Fibroblast of lung (primary cell): ENCODE data around the gene ADRA2A. TPM values are rescaled to one million over a fixed set of nuclear protein-coding genes. Genes with fewer than 3 reads are reported as not detected.

Source experiments
- DNase-seq, 2 donors: peaks; one replicate each; pipeline versions ENCODE4 v3.0.0 to v3.0.0-alpha.2; 2010; ENCODE audit warnings: low read depth in 2 of 2
- H2AFZ ChIP-seq: 2 replicates; pipeline ENCODE4 v1.5.1; 2012; ENCODE audit warnings: low read length, control low read depth, inconsistent platforms
- H3K27ac ChIP-seq: 2 replicates; pipeline ENCODE4 v1.5.1; 2011; ENCODE audit warnings: low read length, control low read depth; ENCODE audit not compliant: insufficient read depth
- H3K27me3 ChIP-seq: 2 replicates; pipeline ENCODE4 v1.5.1; 2011; ENCODE audit warnings: mild to moderate bottlenecking, low read length; ENCODE audit not compliant: control insufficient read depth, insufficient read depth
- H3K36me3 ChIP-seq: 2 replicates; pipeline ENCODE4 v1.5.1; 2011; ENCODE audit warnings: low read length; ENCODE audit not compliant: control insufficient read depth, insufficient read depth
- H3K4me1 ChIP-seq: 2 replicates; pipeline ENCODE4 v1.5.1; 2011; ENCODE audit warnings: low read length; ENCODE audit not compliant: control insufficient read depth, insufficient read depth; ENCODE audit errors: extremely low read depth
- H3K4me2 ChIP-seq: 2 replicates; pipeline ENCODE4 v1.5.1; 2011; ENCODE audit warnings: low read length, control low read depth; ENCODE audit not compliant: insufficient read depth; ENCODE audit errors: extremely low read depth
- H3K4me3 ChIP-seq, 4 experiments: fragments of 200-600 bp in 1 of 4; sonication (generic) in 1 of 4; replicated peaks in 1 of 4; 2 replicates each; pipeline ENCODE4 v1.5.1; 2011 to 2016; ENCODE audit warnings: low read length in 4 of 4, low read depth in 3 of 4, mild to moderate bottlenecking in 3 of 4, control low read depth in 2 of 4, inconsistent platforms in 1 of 4, mixed read lengths in 1 of 4; ENCODE audit not compliant: insufficient read depth in 1 of 4; ENCODE audit errors: control extremely low read depth in 1 of 4
- H3K79me2 ChIP-seq: 2 replicates; pipeline ENCODE4 v1.5.1; 2012; ENCODE audit warnings: mild to moderate bottlenecking, low read length, inconsistent platforms; ENCODE audit not compliant: control insufficient read depth, insufficient read depth
- H3K9ac ChIP-seq: 2 replicates; pipeline ENCODE4 v1.5.1; 2011; ENCODE audit warnings: mild to moderate bottlenecking, low read length, control low read depth; ENCODE audit not compliant: insufficient read depth
- H3K9me3 ChIP-seq: 2 replicates; pipeline ENCODE4 v1.5.1; 2012; ENCODE audit warnings: low read depth, low read length; ENCODE audit not compliant: control insufficient read depth, insufficient read depth
- H4K20me1 ChIP-seq: 2 replicates; pipeline ENCODE4 v1.5.1; 2011; ENCODE audit warnings: low read length; ENCODE audit not compliant: control insufficient read depth, insufficient read depth; ENCODE audit errors: extremely low read depth
- EZH2 ChIP-seq: IDR thresholded peaks from 2 replicates; pipeline ENCODE4 v1.5.1; 2012; ENCODE audit warnings: low read length, control low read depth, mild to moderate bottlenecking; ENCODE audit errors: missing control alignments
- polyA plus RNA-seq, 2 donors: library from polyadenylated mRNA; depleted of rRNA in 1 of 2; stranded (reverse) in 1 of 2; unstranded in 1 of 2; fragments of >200 nt; gene quantifications; 2 replicates each; pipeline ENCODE4 v1.2.1, GENCODE V29; 2011 to 2012; ENCODE audit warnings: missing spikeins in 1 of 2
- total RNA-seq: library from RNA; depleted of rRNA; stranded (reverse); fragments of >200 nt; gene quantifications from 2 replicates; pipeline ENCODE4 v1.2.1, GENCODE V29; 2014
- TF ChIP-seq, protein P1 (sequence below), 2 donors: IDR thresholded peaks in 1 of 2; conservative IDR thresholded peaks in 1 of 2; 1 replicate in 1 of 2; 2 replicates in 1 of 2; pipeline ENCODE4 v1.5.1; 2011 to 2012; ENCODE audit warnings: low read length in 2 of 2, control low read depth in 1 of 2, inconsistent platforms in 1 of 2, low read depth in 1 of 2, mild to moderate bottlenecking in 1 of 2

Gene ADRA2A
- total and polyA plus RNA-seq, 2 donors (not counting 1 experiment from before 2014, with no cell fraction given): under 0.01 to 0.02 TPM

DNA sequence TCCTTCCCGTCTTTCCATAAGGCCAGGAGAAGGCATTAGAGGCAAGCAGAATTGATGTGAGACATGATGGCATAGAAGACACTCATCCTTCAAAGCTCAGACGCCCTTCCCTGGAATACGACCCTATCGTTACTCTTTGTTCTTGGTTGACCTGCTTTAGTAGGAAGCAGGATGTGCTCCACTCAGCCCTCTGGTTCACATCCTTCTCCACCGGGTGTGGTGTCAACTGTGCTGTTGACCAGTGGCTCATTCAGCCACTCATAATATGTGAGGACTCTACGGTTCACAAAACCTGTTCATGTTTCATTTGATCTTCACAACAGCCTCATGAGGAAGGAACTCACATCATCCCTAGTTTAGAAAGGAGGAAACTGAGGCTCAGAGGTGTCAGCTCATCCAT, 47.1 kb downstream of the ADRA2A start:
- TF ChIP-seq, protein P1, sequence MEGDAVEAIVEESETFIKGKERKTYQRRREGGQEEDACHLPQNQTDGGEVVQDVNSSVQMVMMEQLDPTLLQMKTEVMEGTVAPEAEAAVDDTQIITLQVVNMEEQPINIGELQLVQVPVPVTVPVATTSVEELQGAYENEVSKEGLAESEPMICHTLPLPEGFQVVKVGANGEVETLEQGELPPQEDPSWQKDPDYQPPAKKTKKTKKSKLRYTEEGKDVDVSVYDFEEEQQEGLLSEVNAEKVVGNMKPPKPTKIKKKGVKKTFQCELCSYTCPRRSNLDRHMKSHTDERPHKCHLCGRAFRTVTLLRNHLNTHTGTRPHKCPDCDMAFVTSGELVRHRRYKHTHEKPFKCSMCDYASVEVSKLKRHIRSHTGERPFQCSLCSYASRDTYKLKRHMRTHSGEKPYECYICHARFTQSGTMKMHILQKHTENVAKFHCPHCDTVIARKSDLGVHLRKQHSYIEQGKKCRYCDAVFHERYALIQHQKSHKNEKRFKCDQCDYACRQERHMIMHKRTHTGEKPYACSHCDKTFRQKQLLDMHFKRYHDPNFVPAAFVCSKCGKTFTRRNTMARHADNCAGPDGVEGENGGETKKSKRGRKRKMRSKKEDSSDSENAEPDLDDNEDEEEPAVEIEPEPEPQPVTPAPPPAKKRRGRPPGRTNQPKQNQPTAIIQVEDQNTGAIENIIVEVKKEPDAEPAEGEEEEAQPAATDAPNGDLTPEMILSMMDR (conservative IDR thresholded peaks at IDR 0.05 in 1 of 2, IDR thresholded peaks at IDR 0.05 in 1 of 2; ENCODE audit: low read depth in 1 of 2, low read length in 2 of 2): no peak
- TF ChIP-seq EZH2: no peak
- H3K36me3 ChIP-seq: no peaks in the 10 kb centered on the region
- no peak overlapping the region for H3K4me3 ChIP-seq
- H3K79me2 ChIP-seq: no peaks in the 10 kb centered on the region
- H3K9ac ChIP-seq: no peak overlapping the region
- no peak for DNase-seq
- no peak overlapping the region for H3K27ac ChIP-seq
- no peak overlapping the region for H2AFZ ChIP-seq
- H4K20me1 ChIP-seq: no peaks in the 10 kb centered on the region
- no peaks in the 10 kb centered on the region for H3K9me3 ChIP-seq
- no peak overlapping the region for H3K4me2 ChIP-seq
- no peaks in the 10 kb centered on the region for H3K27me3 ChIP-seq
- no peaks in the 10 kb centered on the region for H3K4me1 ChIP-seq

DNA sequence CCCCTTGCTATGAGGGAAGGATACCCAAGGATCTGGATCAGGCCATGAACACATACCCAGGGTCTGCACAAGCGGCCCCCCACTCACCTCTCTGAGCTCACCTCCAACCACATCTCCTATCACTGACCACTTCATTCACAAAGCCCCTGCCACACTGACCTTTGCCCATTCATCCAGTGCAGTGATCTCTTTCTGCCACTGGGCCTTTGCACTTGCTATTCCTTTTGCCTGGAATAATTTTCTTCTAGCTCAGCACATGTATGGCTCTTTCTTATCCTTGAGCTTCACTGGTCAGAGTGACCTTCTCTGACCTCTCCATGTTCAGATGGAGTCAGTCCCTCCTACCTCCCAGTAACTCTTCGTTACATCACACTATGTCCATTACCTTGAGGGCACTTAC, 48.3 kb downstream of the ADRA2A start:
- H3K9me3 ChIP-seq: no peaks in the 10 kb centered on the region
- H3K27ac ChIP-seq: no peak overlapping the region
- H3K9ac ChIP-seq: no peak overlapping the region
- no peaks in the 10 kb centered on the region for H4K20me1 ChIP-seq
- no peak overlapping the region for H3K4me3 ChIP-seq
- no peaks in the 10 kb centered on the region for H3K4me1 ChIP-seq
- no peaks in the 10 kb centered on the region for H3K79me2 ChIP-seq
- H2AFZ ChIP-seq: no peak overlapping the region
- no peaks in the 10 kb centered on the region for H3K36me3 ChIP-seq
- no peaks in the 10 kb centered on the region for H3K27me3 ChIP-seq
- no peak for DNase-seq
- TF ChIP-seq EZH2: no peak
- TF ChIP-seq, protein P1 (conservative IDR thresholded peaks at IDR 0.05 in 1 of 2, IDR thresholded peaks at IDR 0.05 in 1 of 2; ENCODE audit: low read depth in 1 of 2, low read length in 2 of 2): no peak
- no peak overlapping the region for H3K4me2 ChIP-seq

DNA sequence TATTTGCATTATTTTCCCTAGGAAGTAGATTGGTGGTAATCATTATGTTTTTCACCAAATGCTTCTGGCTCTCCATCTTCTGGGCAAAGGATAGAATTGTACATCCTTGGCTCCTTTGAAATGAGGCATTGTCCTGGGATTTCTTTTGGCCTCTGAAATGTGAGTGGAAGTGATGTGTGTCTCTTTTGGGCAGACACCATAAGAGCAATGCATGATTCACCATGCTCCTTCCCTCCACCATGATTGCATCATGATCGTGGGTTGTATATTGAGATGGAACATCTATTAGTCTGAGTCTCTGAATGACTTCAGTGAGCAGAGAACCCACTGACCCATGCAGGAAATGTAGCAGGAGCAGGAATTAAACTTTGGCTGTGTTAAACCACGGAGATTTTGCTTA, 49.2 kb downstream of the ADRA2A start:
- TF ChIP-seq, protein P1 (conservative IDR thresholded peaks at IDR 0.05 in 1 of 2, IDR thresholded peaks at IDR 0.05 in 1 of 2; ENCODE audit: low read depth in 1 of 2, low read length in 2 of 2): no peak
- no peak for TF ChIP-seq EZH2
- Histone ChIP-seq H3K79me2 (no peaks in the 10 kb centered on the region), H3K27ac (no peak overlapping the region), H3K9ac (no peak overlapping the region), H3K27me3 (no peaks in the 10 kb centered on the region), H3K9me3 (no peaks in the 10 kb centered on the region), H3K4me2 (no peak overlapping the region), H3K36me3 (no peaks in the 10 kb centered on the region), H3K4me3 (no peak overlapping the region), H2AFZ (no peak overlapping the region), H3K4me1 (no peaks in the 10 kb centered on the region), H4K20me1 (no peaks in the 10 kb centered on the region)
- DNase-seq: peak in 1 of 2 donors; percentile 0
